Smooth muscle cell (in vitro differentiated cells): ENCODE results near the gene SH3TC1. TPM values are rescaled to one million over a fixed set of nuclear protein-coding genes. Genes with fewer than 3 reads are reported as not detected.
A peak's percentile ranks its signal among the peaks of the same experiment; 100 is the strongest.

Experiments
- DNase-seq: peaks from one replicate; lab custom pipeline; 2025; ENCODE audit not compliant: unreplicated experiment; lab: John Stamatoyannopoulos, UW
- H2AFZ ChIP-seq: fragments of 200-600 bp; sonication (generic); 2 replicates; pipeline ENCODE4 v1.6.0; 2016; ENCODE audit warnings: antibody characterized with exemption, low read depth, mild to moderate bottlenecking
- H3F3A ChIP-seq: fragments of 200-600 bp; sonication (generic); 2 replicates; pipeline ENCODE4 v1.6.0; 2017; ENCODE audit warnings: antibody characterized with exemption, low read depth
- H3K27ac ChIP-seq: fragments of 200-600 bp; sonication (generic); 2 replicates; pipeline ENCODE4 v1.5.1; 2016; ENCODE audit warnings: low read depth, mild to moderate bottlenecking
- H3K27me3 ChIP-seq: fragments of 200-600 bp; sonication (generic); 2 replicates; pipeline ENCODE4 v1.6.1; 2016; ENCODE audit warnings: low read depth, mild to moderate bottlenecking
- H3K36me3 ChIP-seq: fragments of 200-600 bp; sonication (generic); 2 replicates; pipeline ENCODE4 v1.5.1; 2016; ENCODE audit warnings: low read depth
- H3K4me1 ChIP-seq: fragments of 200-600 bp; sonication (generic); 2 replicates; pipeline ENCODE4 v1.5.1; 2016; ENCODE audit warnings: low read depth
- H3K4me2 ChIP-seq: fragments of 200-600 bp; sonication (generic); 2 replicates; pipeline ENCODE4 v1.6.0; 2016; ENCODE audit warnings: mild to moderate bottlenecking
- H3K4me3 ChIP-seq: fragments of 200-600 bp; sonication (generic); 2 replicates; pipeline ENCODE4 v1.5.1; 2016; ENCODE audit warnings: mild to moderate bottlenecking
- H3K79me2 ChIP-seq: fragments of 200-600 bp; sonication (generic); 2 replicates; pipeline ENCODE4 v1.6.0; 2016; ENCODE audit warnings: low read depth, mild to moderate bottlenecking
- H3K9ac ChIP-seq: fragments of 200-600 bp; sonication (generic); 2 replicates; pipeline ENCODE4 v1.6.0; 2016; ENCODE audit warnings: low read depth
- H3K9me3 ChIP-seq: fragments of 200-600 bp; sonication (generic); replicated peaks from 2 replicates; pipeline ENCODE4 v1.5.1; 2016; ENCODE audit warnings: low read depth
- H4K20me1 ChIP-seq: fragments of 200-600 bp; sonication (generic); 2 replicates; pipeline ENCODE4 v1.6.0; 2016; ENCODE audit warnings: low read depth
- CTCF ChIP-seq: fragments of 200-600 bp; sonication (generic); IDR thresholded peaks from 2 replicates; pipeline ENCODE4 v1.5.1; 2017; ENCODE audit warnings: borderline replicate concordance, mild to moderate bottlenecking, antibody characterized with exemption; ENCODE audit not compliant: insufficient read depth, poor library complexity, severe bottlenecking
- WGBS: methylation state at CpG from one replicate; pipeline ENCODE4 v1.1.7; 2016; ENCODE audit warnings: low lambda C conversion rate; 5-methylcytosine and 5-hydroxymethylcytosine counted together
- polyA plus RNA-seq: library from polyadenylated mRNA; unstranded; fragments of >200 nt; fragmentation: Nextera tagmentation; extraction: Ambion mirVana; gene quantifications from 2 replicates; pipeline ENCODE4 v1.2.1, GENCODE V29; 2016
- total RNA-seq: library from RNA; depleted of rRNA; stranded (reverse); fragments of >200 nt; gene quantifications from 2 replicates; pipeline ENCODE4 v1.2.3, GENCODE V29; 2014

SH3TC1 gene
- total and polyA plus RNA-seq, 2 experiments from 2014 or later: 7.8 to 17.7 TPM

GRCh38 chr4:8245884-8246833 lies 47.1 kb downstream of the SH3TC1 start:
- H3K27ac ChIP-seq: no peak overlapping the region
- 97% methylated on average over 31 of the region's 31 CpGs for WGBS
- H3K4me2 ChIP-seq: no peak overlapping the region
- H3K79me2 ChIP-seq: no peaks in the 10 kb centered on the region
- no peak overlapping the region for H3K9ac ChIP-seq
- H4K20me1 ChIP-seq: no peaks in the 10 kb centered on the region
- TF ChIP-seq CTCF: no peak
- H2AFZ ChIP-seq: no peak overlapping the region
- H3K4me1 ChIP-seq: peaks cover 7% of the 10 kb centered on the region
- no peaks in the 10 kb centered on the region for H3K27me3 ChIP-seq
- H3K4me3 ChIP-seq: no peak overlapping the region
- H3K36me3 ChIP-seq: no peaks in the 10 kb centered on the region
- H3K9me3 ChIP-seq: no peaks in the 10 kb centered on the region
- DNase-seq: no peak
- H3F3A ChIP-seq: no peaks in the 10 kb centered on the region

- H3K4me2 ChIP-seq: peak overlapping the region; percentile 21
- 70% methylated on average over 31 of the region's 31 CpGs for WGBS
- H3K36me3 ChIP-seq: no peaks in the 10 kb centered on the region
- H3K9me3 ChIP-seq: no peaks in the 10 kb centered on the region
- H3K79me2 ChIP-seq: no peaks in the 10 kb centered on the region
- no peaks in the 10 kb centered on the region for H3K27me3 ChIP-seq
- no peak overlapping the region for H3K27ac ChIP-seq
- H3K4me3 ChIP-seq: no peak overlapping the region
- no peak overlapping the region for H2AFZ ChIP-seq
- DNase-seq: no peak
- no peak for TF ChIP-seq CTCF
- peaks cover 6% of the 10 kb centered on the region for H3K4me1 ChIP-seq
- no peak overlapping the region for H3K9ac ChIP-seq
- peaks cover 4% of the 10 kb centered on the region for H3F3A ChIP-seq
- H4K20me1 ChIP-seq: no peaks in the 10 kb centered on the region
Measured at GRCh38 chr4:8247047-8247930, 48.2 kb downstream of the SH3TC1 start.

GRCh38 chr4:8248091-8248490 lies 49.0 kb downstream of the SH3TC1 start:
- no peaks in the 10 kb centered on the region for H3K27me3 ChIP-seq
- no peaks in the 10 kb centered on the region for H4K20me1 ChIP-seq
- no peak for TF ChIP-seq CTCF
- H3K9me3 ChIP-seq: no peaks in the 10 kb centered on the region
- no peak overlapping the region for H3K9ac ChIP-seq
- WGBS: 86% methylated on average over 7 of the region's 7 CpGs
- no peaks in the 10 kb centered on the region for H3K79me2 ChIP-seq
- H2AFZ ChIP-seq: no peak overlapping the region
- DNase-seq: no peak
- H3K4me2 ChIP-seq: no peak overlapping the region
- H3K4me3 ChIP-seq: no peak overlapping the region
- H3K36me3 ChIP-seq: no peaks in the 10 kb centered on the region
- H3K4me1 ChIP-seq: peaks cover 2% of the 10 kb centered on the region
- H3K27ac ChIP-seq: no peak overlapping the region
- peaks cover 8% of the 10 kb centered on the region for H3F3A ChIP-seq
